ENCODE measurements around the gene LEFTY1. TPM values are rescaled to one million over a fixed set of nuclear protein-coding genes. Genes with fewer than 3 reads are reported as not detected.

Gene LEFTY1
- total and polyA plus RNA-seq, 2 donors (not counting 1 experiment from before 2014, with no cell fraction given) = not detected

- Histone ChIP-seq H3K36me3 (ENCODE audit: control insufficient read depth, insufficient read depth, low read length) (peaks cover 21% of the 10 kb centered on the region), H2AFZ (ENCODE audit: low read length) (no peak overlapping the region), H3K9me3 (ENCODE audit: control insufficient read depth, insufficient read depth, low read depth, low read length) (no peaks in the 10 kb centered on the region), H3K9ac (ENCODE audit: insufficient read depth, low read length) (no peak overlapping the region), H3K27ac (ENCODE audit: insufficient read depth, low read length) (no peak overlapping the region), H3K4me1 (ENCODE audit: control insufficient read depth, extremely low read depth, insufficient read depth, low read length) (no peaks in the 10 kb centered on the region), H3K4me2 (ENCODE audit: extremely low read depth, insufficient read depth, low read length) (no peak overlapping the region), H3K79me2 (ENCODE audit: control insufficient read depth, insufficient read depth, low read length) (no peaks in the 10 kb centered on the region), H4K20me1 (ENCODE audit: control insufficient read depth, extremely low read depth, insufficient read depth, low read length) (no peaks in the 10 kb centered on the region), H3K4me3 (replicated peaks in 1 of 4; ENCODE audit: control extremely low read depth in 1 of 4, insufficient read depth in 1 of 4, low read depth in 3 of 4, low read length in 4 of 4) (no peak overlapping the region), H3K27me3 (ENCODE audit: control insufficient read depth, insufficient read depth, low read length) (no peaks in the 10 kb centered on the region)
- no peak for DNase-seq (ENCODE audit: low read depth in 2 of 2)
- TF ChIP-seq EZH2 (IDR thresholded peaks at IDR 0.05; ENCODE audit: low read length, missing control alignments) = no peak
- TF ChIP-seq CTCF (conservative IDR thresholded peaks at IDR 0.05 in 1 of 2, IDR thresholded peaks at IDR 0.05 in 1 of 2; ENCODE audit: low read depth in 1 of 2, low read length in 2 of 2) = no peak
These were observed 42.3 kb downstream of the LEFTY1 start for GRCh38 chr1:225846331-225847310.

- Histone ChIP-seq H2AFZ (ENCODE audit: low read length) (no peak overlapping the region), H3K36me3 (ENCODE audit: control insufficient read depth, insufficient read depth, low read length) (peaks cover 21% of the 10 kb centered on the region)
- TF ChIP-seq EZH2 (IDR thresholded peaks at IDR 0.05; ENCODE audit: low read length, missing control alignments) (no peak), CTCF (conservative IDR thresholded peaks at IDR 0.05 in 1 of 2, IDR thresholded peaks at IDR 0.05 in 1 of 2; ENCODE audit: low read depth in 1 of 2, low read length in 2 of 2) (peak; percentile 74 to 89)
These were observed 43.2 kb downstream of the LEFTY1 start for GRCh38 chr1:225845571-225846259.

GRCh38 chr1:225845097-225845496 lies 43.8 kb downstream of the LEFTY1 start:
- Histone ChIP-seq H3K36me3 (ENCODE audit: control insufficient read depth, insufficient read depth, low read length) (peaks cover 21% of the 10 kb centered on the region), H2AFZ (ENCODE audit: low read length) (no peak overlapping the region), H3K9ac (ENCODE audit: insufficient read depth, low read length) (no peak overlapping the region), H3K27ac (ENCODE audit: insufficient read depth, low read length) (no peak overlapping the region), H3K27me3 (ENCODE audit: control insufficient read depth, insufficient read depth, low read length) (no peaks in the 10 kb centered on the region), H3K4me2 (ENCODE audit: extremely low read depth, insufficient read depth, low read length) (no peak overlapping the region), H3K4me3 (replicated peaks in 1 of 4; ENCODE audit: control extremely low read depth in 1 of 4, insufficient read depth in 1 of 4, low read depth in 3 of 4, low read length in 4 of 4) (no peak overlapping the region), H3K9me3 (ENCODE audit: control insufficient read depth, insufficient read depth, low read depth, low read length) (no peaks in the 10 kb centered on the region), H4K20me1 (ENCODE audit: control insufficient read depth, extremely low read depth, insufficient read depth, low read length) (no peaks in the 10 kb centered on the region), H3K4me1 (ENCODE audit: control insufficient read depth, extremely low read depth, insufficient read depth, low read length) (no peaks in the 10 kb centered on the region), H3K79me2 (ENCODE audit: control insufficient read depth, insufficient read depth, low read length) (no peaks in the 10 kb centered on the region)
- DNase-seq (ENCODE audit: low read depth in 2 of 2) = no peak
- TF ChIP-seq CTCF (conservative IDR thresholded peaks at IDR 0.05 in 1 of 2, IDR thresholded peaks at IDR 0.05 in 1 of 2; ENCODE audit: low read depth in 1 of 2, low read length in 2 of 2) (no peak), EZH2 (IDR thresholded peaks at IDR 0.05; ENCODE audit: low read length, missing control alignments) (no peak)

More at GRCh38 chr1:225845571-225846259, 43.2 kb downstream of the LEFTY1 start:
- no peak overlapping the region for H3K9ac ChIP-seq (ENCODE audit: insufficient read depth, low read length)
- H3K4me2 ChIP-seq (ENCODE audit: extremely low read depth, insufficient read depth, low read length) = no peak overlapping the region
- no peaks in the 10 kb centered on the region for H3K79me2 ChIP-seq (ENCODE audit: control insufficient read depth, insufficient read depth, low read length)
- no peak overlapping the region for H3K4me3 ChIP-seq (replicated peaks in 1 of 4; ENCODE audit: control extremely low read depth in 1 of 4, insufficient read depth in 1 of 4, low read depth in 3 of 4, low read length in 4 of 4)
- H3K4me1 ChIP-seq (ENCODE audit: control insufficient read depth, extremely low read depth, insufficient read depth, low read length) = no peaks in the 10 kb centered on the region
- H3K27ac ChIP-seq (ENCODE audit: insufficient read depth, low read length) = no peak overlapping the region
- no peaks in the 10 kb centered on the region for H3K9me3 ChIP-seq (ENCODE audit: control insufficient read depth, insufficient read depth, low read depth, low read length)
- no peaks in the 10 kb centered on the region for H3K27me3 ChIP-seq (ENCODE audit: control insufficient read depth, insufficient read depth, low read length)
- no peaks in the 10 kb centered on the region for H4K20me1 ChIP-seq (ENCODE audit: control insufficient read depth, extremely low read depth, insufficient read depth, low read length)
- DNase-seq (ENCODE audit: low read depth in 2 of 2) = peak; percentile 67 to 88
